G401 (cell line): ENCODE results near the gene GSTM1. TPM values are rescaled to one million over a fixed set of nuclear protein-coding genes. Genes with fewer than 3 reads are reported as not detected.

Experiments
- total RNA-seq: library from RNA; depleted of rRNA; stranded (reverse); fragments of >200 nt; shearing (Covaris generic); gene quantifications from 2 replicates; pipeline ENCODE4 v1.2.3, GENCODE V29; 2014; rRNA removed

GSTM1 gene
- total RNA-seq, 1 experiment from 2014 or later = not detected

Other genes starting within 250 kb of the GSTM1 start
- gene SYPL2, start 221.3 kb upstream of the GSTM1 start, total RNA-seq = not detected in 2 replicates
- 2.9 and 6.8 TPM in 2 replicates for gene ATXN7L2, start 203.9 kb upstream of the GSTM1 start, total RNA-seq
- gene CYB561D1, start 193.7 kb upstream of the GSTM1 start, total RNA-seq = 0.31 and 3.1 TPM in 2 replicates
- 0.07 and 0.25 TPM in 2 replicates for gene AMIGO1, start 178.1 kb upstream of the GSTM1 start, total RNA-seq
- not detected in 2 replicates for gene GPR61, start 147.9 kb upstream of the GSTM1 start, total RNA-seq
- gene GNAI3, start 139.2 kb upstream of the GSTM1 start, total RNA-seq = 6.8 and 8.9 TPM in 2 replicates
- not detected in 2 replicates for gene GNAT2, start 68.2 kb upstream of the GSTM1 start, total RNA-seq
- 90.0 and 101 TPM in 2 replicates for gene AMPD2, start 68.0 kb upstream of the GSTM1 start, total RNA-seq
- gene GSTM4, start 31.7 kb upstream of the GSTM1 start, total RNA-seq = 18.7 and 24.5 TPM in 2 replicates
- gene GSTM2, start 19.8 kb upstream of the GSTM1 start, total RNA-seq = 18.2 and 24.6 TPM in 2 replicates
- 1.4 and 4.7 TPM in 2 replicates for gene GSTM5, start 24.4 kb downstream of the GSTM1 start, total RNA-seq
- gene GSTM3, start 53.2 kb downstream of the GSTM1 start, total RNA-seq = 0.51 and 0.55 TPM in 2 replicates
- not detected in 2 replicates for gene EPS8L3, start 76.1 kb downstream of the GSTM1 start, total RNA-seq
- 12.7 and 13.4 TPM in 2 replicates for gene CSF1, start 223.0 kb downstream of the GSTM1 start, total RNA-seq